Measurements from ENCODE around the gene CDHR5.

CDHR5 gene

DNA sequence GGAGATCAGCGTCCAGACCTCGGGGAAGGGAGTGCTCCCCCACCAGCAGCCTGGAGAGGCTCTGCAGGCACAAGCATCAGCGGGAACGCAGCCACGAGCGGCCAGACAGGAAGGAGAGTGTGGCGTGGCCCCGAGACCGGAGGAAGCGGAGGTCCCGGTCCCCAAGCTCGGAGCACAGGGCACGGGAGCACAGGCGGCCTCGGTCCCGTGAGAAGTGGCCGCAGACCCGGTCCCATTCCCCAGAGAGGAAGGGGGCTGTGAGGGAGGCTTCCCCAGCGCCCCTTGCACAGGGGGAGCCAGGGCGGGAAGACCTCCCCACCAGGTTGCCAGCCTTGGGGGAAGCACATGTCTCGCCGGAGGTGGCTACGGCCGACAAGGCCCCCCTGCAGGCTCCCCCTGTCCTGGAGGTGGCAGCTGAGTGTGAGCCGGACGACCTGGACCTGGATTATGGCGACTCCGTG is 15.9 kb downstream of the CDHR5 start:
- no peak for DNase-seq

DNA sequence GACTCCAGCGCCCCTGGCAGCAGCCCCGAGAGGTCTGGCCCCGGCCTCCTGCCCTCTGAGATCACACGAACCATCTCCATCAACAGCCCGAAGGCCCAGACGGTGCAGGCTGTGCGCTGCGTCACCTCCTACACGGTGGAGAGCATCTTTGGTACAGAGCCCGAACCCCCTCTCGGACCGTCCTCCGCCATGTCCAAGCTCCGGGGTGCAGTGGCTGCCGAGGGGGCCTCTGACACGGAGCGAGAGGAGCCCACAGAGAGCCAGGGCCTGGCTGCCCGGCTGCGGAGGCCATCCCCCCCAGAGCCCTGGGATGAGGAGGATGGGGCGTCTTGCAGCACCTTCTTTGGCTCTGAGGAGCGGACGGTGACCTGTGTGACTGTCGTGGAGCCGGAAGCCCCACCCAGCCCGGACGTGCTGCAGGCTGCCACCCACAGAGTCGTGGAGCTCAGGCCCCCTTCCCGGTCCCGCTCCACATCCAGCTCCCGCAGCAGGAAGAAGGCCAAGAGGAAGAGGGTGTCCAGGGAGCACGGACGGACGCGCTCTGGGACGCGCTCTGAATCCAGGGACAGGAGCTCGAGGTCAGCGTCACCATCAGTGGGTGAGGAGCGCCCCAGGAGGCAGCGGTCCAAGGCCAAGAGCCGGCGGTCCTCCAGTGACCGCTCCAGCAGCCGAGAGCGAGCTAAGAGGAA is 16.6 kb downstream of the CDHR5 start:
- DNase-seq = no peak

DNA sequence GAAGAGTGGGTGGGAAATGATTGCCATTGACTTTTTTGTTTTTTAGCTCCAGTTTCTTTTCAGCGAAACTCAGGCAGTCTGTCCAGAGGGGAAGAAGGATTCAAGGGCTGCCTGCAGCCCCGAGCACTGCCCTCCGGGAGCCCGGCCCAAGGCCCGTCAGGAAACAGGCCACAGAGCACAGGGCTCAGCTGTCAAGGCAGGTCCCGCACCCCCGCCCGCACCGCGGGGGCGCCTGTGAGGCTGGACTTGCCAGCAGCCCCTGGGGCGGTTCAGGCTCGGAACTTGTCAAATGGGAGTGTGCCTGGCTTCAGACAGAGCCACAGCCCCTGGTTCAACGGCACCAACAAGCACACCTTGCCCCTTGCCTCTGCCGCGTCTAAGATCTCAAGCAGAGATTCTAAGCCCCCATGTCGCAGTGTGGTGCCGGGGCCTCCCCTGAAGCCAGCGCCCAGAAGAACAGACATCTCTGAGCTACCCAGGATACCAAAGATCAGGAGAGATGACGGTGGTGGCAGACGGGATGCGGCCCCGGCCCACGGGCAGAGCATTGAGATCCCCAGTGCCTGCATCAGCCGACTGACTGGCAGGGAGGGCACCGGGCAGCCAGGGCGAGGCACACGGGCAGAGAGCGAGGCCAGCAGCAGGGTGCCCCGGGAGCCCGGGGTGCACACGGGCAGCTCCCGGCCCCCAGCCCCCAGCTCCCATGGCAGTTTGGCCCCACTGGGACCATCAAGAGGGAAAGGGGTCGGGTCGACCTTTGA is 17.6 kb downstream of the CDHR5 start:
- no peak for DNase-seq

- DNase-seq = no peak
Observed at GRCh38 chr11:606245-606644, 18.5 kb downstream of the CDHR5 start.

GRCh38 chr11:605286-606129 is 19.2 kb downstream of the CDHR5 start:
- no peak for DNase-seq

- no peak for DNase-seq
Observed at GRCh38 chr11:603154-603553, 21.6 kb downstream of the CDHR5 start.

- DNase-seq = no peak
Observed at GRCh38 chr11:601573-602245, 23.0 kb downstream of the CDHR5 start.

- no peak for DNase-seq
Observed at GRCh38 chr11:598005-598680, 26.6 kb downstream of the CDHR5 start.

DNA sequence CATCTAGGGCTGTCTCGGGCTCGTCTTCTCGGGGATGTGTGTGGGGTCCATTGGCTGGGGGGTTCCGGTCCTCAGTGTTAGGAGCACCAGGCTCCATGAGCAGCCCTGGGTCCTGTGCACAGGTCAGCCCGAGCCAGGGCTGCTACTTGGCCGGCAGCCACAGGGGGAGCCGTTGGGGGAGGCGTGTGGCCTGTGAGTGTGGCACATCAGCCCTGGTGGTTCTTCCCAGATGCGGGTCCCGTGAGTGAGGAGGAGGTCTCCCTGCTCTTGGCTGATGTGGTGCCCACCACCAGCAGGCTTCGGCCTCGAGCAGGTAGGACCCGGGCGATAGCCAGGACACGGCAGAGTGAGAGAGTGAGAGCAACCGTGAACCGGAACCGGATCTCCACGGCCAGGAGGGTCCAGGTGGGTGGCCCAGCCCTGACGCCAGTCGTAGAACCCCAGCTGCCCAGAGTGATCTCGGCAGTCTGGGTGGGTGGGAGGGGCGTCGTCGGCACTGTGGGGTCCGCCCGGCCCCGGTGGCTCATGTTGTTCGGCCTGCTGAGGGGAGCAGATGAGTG is 27.5 kb downstream of the CDHR5 start:
- DNase-seq = no peak

DNA sequence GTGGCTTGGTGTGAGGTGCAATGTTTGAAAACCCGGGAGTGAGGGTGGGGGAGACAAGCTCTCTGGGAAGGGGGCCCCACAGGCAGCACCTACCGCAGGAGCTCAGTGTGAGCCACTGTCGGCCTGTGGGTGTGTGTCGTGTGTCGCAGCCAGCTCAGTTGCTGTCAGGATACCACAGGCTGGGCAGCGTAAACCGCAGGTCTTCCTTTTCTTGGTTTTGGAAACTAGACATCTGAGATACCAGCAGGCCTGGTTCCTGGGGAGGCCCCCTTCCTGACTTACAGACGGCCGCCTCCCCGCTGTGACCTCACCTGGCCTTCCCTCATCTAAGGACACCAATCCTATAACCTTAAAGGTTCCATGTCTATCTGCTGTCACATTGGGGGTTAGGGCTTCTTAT is 28.4 kb downstream of the CDHR5 start:
- DNase-seq = no peak

DNA sequence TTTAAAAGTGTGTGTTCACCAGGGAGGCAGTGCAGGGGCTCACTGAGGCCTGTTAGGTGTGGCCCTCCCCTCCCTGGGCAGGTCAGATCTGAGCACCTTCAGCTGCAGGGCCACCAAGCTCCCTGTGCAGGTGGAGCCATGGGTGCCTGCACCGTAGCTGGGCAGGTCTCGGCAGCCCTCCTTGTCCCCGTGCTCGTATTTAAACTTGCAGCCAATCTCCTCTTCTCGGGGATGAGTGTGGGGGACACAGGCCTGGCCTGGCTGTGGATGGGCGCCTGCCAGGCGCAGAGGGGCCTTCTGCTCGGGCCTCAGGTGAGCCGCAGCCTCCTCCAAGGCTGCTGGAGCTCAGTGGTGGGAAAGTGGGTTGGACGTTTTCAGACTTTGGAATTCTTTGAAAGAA is 29.4 kb downstream of the CDHR5 start:
- DNase-seq = no peak

- no peak for DNase-seq
Observed at GRCh38 chr11:593347-593746, 31.4 kb downstream of the CDHR5 start.

GRCh38 chr11:592918-593317 is 31.8 kb downstream of the CDHR5 start:
- no peak for DNase-seq

- DNase-seq = no peak
Observed at GRCh38 chr11:592501-592900, 32.3 kb downstream of the CDHR5 start.

GRCh38 chr11:590997-591396 is 33.8 kb downstream of the CDHR5 start:
- DNase-seq = no peak

DNA sequence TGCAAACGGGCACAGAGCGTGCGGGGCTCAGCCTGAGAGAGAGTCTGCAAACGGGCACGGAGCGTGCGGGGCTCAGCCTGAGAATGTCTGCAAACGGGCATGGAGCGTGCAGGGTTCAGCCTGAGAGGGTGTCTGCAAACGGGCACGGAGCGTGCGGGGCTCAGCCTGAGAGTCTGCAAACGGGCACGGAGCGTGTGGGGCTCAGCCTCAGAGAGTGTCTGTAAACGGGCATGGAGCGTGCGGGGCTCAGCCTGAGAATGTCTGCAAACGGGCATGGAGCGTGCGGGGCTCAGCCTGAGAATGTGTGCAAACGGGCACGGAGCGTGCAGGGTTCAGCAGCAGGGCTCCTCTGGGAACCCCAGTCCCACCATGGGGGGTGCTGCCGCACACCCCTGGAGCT is 35.0 kb downstream of the CDHR5 start:
- DNase-seq = no peak

DNA sequence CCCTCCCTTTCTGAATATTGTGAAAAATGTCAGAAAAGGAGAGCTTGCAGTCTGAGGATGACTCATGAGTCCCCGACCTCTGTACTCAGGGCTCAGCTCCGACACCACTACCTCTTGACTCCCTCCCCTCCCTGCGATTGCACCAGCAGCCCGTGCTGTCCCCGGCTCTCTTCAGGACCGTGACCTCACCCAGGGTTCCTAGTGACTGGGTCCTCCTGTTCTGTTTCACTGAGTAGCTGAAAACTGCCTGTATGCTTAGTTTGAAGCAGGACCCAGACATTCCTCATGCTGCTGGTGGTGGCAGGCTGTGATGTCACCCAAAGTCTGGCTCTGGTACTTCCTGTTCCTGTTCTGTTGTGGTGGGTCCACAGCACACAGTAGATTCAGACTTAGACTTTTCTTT is 36.8 kb downstream of the CDHR5 start:
- peak; percentile 76 for DNase-seq

- DNase-seq = no peak
Observed at GRCh38 chr11:587546-587945, 37.2 kb downstream of the CDHR5 start.

GRCh38 chr11:586376-587316 is 38.1 kb downstream of the CDHR5 start:
- no peak for DNase-seq

DNA sequence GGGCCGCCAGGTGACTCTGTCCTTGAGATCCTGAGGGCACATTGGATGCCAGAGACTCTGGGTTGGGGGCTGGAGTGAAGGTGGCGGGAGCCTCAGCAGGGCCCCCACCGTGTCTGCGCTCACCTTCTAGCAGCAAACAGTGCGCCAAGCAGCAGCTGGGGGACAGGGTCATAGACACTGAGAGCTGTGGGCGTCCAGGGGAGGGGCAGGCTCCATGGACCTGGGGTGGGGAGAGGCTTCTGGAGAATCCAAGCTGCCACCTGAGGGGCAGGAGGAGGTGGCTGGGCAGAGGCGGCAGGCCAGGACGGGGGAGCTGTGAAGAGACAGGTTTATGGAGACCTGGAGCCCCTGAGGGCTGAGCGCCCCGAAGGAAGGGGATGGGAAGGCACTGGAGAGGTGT is 40.5 kb downstream of the CDHR5 start:
- no peak for DNase-seq

GRCh38 chr11:581752-582151 is 43.0 kb downstream of the CDHR5 start:
- DNase-seq = no peak

All from effector CD4-positive, alpha-beta T cell (primary cell).